ENCODE data around the gene KDM4B.
A peak's percentile ranks its signal among the peaks of the same experiment; 100 is the strongest.

The KDM4B gene

GRCh38 chr19:5127717-5128116 is 158.8 kb downstream of the KDM4B start:
- DNase-seq: no peak

- no peak for DNase-seq
These were observed 159.5 kb downstream of the KDM4B start for GRCh38 chr19:5128251-5128935.

- no peak for DNase-seq
These were observed 160.1 kb downstream of the KDM4B start for GRCh38 chr19:5128936-5129389.

- DNase-seq: no peak
These were observed 160.8 kb downstream of the KDM4B start for GRCh38 chr19:5129691-5130090.

- no peak for DNase-seq
These were observed 161.6 kb downstream of the KDM4B start for GRCh38 chr19:5130371-5131030.

- DNase-seq: no peak
These were observed 162.2 kb downstream of the KDM4B start for GRCh38 chr19:5131031-5131505.

- DNase-seq: no peak
These were observed 162.7 kb downstream of the KDM4B start for GRCh38 chr19:5131506-5132205.

- peak; percentile 24 for DNase-seq
These were observed 163.3 kb downstream of the KDM4B start for GRCh38 chr19:5132206-5132560.

- no peak for DNase-seq
These were observed 164.1 kb downstream of the KDM4B start for GRCh38 chr19:5132698-5133651.

- no peak for DNase-seq
These were observed 165.2 kb downstream of the KDM4B start for GRCh38 chr19:5133986-5134595.

GRCh38 chr19:5134691-5135090 is 165.8 kb downstream of the KDM4B start:
- no peak for DNase-seq

GRCh38 chr19:5136073-5136855 is 167.4 kb downstream of the KDM4B start:
- DNase-seq: no peak

- DNase-seq: no peak
These were observed 168.2 kb downstream of the KDM4B start for GRCh38 chr19:5137114-5137513.

GRCh38 chr19:5137571-5138124 is 168.7 kb downstream of the KDM4B start:
- DNase-seq: no peak

GRCh38 chr19:5138606-5139582 is 170.0 kb downstream of the KDM4B start:
- DNase-seq: no peak

GRCh38 chr19:5139583-5140325 is 170.8 kb downstream of the KDM4B start:
- DNase-seq: no peak

- DNase-seq: no peak
These were observed 172.4 kb downstream of the KDM4B start for GRCh38 chr19:5141129-5141849.

All from NCI-H2029 (cell line).